ENCODE results near the gene CTIF.

Gene CTIF

DNA sequence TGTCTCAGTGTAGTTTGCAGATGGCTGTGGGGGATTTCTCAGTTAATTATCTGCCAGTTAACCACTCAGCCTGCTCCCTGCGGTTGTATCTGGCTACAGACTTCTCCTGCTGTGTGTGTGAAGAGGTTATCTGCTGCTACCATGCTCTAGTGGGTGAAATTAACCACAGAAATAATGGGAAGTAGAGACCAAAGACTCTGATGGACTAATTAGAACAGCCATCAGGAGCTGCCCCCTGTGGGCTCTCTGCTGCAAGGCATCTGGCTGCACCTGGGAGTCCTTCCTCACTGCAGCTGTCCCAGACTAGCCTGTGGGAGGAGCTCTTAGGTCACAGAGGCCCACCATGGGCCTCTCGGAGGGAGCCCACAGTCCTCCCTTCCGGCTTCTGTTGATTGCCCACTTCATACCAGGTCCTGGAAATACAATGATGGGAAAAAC is 66.6 kb downstream of the CTIF start:
- DNase-seq = no peak

DNA sequence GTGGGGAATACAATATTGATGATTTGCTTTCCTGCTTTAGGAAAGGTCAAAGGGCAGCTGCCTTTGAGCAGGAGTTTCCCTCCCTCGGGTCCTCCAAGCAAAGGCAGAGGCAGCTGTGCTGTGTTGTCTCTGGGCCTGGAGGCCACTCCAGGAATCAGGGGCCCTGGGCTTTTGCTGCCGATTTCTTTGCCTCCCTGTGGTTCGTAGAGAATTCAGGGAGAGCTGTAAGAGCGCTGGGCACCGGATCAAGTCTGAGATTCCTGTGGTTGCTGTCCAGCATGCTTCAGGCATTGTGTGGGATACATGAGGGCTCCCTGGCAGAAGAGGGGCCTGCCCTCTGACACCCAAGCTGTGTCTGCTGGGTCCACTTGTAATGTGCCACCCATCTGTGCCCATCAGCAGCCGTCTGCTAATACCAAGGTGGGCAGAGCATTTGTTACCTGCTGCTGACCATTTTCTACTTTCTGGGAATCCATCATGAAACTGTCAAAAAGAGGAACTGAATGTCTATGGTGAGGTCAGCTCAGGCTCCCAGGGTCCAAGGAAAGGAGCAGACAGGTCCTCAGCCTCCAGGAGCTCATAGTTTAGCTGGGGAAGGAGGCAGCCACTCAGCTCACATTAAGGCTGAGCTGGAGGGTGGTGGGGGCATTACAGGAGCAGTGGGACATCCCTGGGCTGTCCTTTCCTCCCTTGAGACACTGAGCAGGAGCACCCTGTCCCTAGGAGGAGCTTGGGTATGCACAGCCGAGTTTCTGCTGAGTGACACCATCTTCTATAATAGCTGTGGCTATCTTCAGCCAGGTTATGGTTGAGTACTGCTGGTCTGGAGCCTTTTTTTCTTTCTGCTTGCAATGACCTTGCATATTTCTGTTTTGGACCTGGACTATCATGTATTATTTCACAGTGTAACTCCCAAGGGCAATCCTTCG is 68.5 kb downstream of the CTIF start:
- no peak for DNase-seq

DNA sequence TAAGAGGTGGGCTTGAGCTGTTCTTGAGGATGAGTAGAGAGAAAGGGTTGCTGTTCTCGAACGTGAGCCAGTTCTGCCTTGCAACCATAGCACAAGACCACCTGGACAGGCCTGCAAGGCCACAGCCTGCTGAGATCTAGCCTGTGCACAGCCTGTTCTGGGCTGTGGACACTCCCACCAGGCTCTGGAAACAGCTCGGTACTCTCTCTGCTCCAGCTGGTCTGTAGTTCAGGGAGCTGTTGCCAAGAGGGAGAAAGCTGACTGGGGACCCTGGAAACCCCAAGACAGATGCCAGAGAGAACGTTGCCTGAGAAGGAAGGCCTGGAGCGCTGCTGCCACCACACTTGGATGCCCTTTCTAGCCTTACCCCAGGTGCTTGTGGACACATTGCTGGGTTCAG is 69.8 kb downstream of the CTIF start:
- no peak for DNase-seq

DNA sequence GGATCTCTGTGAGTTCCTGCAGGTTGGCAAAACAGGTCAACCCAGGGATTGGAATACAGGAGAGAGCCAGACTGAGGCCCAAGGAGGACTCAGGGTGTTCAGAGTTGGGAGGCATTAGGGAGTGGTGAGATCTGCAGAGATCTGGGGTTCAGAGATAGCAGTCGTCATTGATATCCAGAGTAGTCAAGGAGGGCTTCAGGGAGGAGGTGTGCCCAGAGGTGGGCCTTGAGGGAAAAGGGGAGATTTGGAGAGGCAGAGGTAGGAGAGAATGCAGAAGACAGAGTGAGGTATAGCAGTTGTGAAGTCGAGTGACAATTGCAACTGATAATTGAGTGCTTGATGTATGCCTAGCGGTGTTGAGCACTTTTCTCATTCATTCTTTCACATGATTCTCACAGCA is 70.3 kb downstream of the CTIF start:
- no peak for DNase-seq

DNA sequence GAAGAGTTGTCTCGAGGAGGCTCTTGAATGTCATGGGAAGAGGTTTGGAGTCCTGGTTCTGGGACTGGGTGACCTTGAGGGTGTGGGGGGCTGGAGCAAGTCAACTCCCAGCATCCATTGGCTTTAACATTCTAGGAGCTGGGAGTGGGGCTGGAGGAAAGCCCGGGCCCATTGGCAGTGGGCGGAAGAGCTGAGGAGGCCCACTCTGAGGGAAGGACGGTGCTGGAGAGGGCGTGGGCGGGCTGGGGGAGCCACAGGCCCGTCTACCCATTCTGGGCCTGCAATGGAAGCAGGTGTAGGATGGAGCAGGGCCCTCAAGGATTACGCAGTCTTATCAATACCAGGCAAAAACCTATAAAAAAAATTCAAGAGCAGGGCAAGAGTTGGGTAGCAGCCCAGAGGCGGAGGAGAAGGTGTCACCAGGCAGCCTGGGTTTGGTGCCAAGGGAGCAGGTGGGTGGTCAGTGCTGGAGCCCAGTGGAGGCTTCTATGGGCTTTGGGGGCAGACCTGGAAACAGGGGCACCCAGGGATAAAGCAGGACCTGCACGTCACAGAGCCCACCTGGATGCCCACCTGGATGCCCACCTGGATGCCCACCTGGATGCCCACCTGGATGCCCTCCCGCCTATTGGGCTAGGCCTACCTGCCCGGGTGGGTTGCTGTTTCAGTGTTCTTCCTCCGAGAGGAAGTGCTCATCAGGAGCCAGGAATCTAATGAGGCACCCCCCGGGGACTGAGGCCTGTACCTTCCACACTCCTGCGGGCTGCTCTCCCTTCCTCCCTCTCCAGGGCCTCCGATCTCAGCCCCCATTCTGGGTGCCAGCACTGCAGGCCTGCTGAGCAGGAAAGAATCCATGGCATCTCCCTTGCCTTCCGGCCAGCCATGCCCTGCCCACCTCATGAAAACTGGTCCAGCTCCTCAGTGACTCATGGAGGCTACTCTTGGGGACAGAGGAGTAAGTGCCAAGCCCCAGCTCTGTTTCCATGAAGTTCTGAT is 71.3 kb downstream of the CTIF start:
- DNase-seq = no peak

DNA sequence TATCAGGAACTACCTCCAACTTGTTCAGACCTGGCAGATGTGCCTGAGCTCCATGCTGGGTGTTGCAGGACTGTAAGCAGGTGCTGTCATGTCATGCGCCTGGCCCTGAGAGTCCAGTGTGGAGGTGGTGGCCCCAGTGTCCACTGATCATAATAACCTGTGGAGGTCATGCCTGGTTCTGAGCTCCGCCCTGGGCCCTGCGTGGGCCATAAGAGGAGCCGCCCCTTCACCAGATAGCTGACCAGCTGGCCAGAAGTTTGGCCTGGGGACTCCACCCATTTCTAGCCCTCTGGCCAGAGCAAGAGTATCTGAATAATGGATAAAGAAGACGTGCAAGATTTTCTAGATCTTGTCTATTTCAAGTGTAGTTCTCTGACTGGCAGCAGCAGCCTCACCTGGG is 72.4 kb downstream of the CTIF start:
- DNase-seq = no peak

DNA sequence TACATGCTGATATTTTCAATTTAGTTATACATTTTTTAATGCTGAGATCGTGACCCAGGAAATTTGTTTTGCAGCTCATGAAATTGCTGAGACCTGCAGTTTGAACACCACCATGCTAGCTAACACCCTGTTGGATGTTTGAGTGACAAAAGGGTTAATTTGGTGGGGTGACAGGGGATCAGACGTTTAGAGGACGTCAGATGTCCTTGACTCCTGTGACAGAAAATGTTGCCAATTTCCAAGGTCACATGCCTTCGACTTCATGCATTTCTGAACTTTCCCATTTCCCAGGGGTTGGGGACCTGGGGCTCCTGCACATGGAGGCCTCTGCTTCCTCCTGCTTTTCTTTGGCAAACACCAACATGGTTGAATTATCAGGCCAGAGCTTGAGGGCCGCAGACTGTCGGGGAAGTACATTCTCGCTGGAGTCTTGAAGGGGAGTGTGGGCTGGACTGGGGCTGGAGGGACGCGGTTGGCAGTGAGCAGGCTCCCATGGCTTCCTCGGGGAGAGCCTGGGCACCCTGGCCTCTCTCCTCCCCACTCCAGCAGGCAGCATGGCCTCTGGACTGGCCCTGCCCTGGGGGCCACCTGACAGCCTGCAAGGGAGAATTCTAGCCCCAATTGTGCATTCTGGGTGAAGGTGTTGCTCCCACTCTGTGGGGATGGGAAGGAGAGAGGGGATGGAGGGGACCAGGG is 73.1 kb downstream of the CTIF start:
- no peak for DNase-seq

DNA sequence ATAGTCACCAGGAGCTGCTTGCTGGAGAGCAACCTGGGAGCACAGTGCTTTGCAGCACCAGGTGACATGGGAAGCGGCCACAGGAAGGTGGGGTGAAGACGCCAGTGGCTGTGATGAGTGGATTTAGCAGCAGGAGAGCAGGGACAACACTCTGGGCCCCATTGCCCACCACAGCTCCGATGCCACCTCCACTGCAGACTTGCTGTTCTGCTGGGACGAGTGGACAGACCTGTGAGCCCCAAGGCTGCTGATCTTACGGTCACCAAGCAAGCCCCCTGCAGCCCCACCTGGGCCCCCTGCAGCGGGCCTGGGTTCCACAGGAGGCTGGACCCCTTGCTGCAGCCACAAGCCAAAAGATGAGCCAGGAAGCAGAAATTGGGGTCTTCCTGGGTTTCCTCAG is 73.7 kb downstream of the CTIF start:
- DNase-seq = no peak

DNA sequence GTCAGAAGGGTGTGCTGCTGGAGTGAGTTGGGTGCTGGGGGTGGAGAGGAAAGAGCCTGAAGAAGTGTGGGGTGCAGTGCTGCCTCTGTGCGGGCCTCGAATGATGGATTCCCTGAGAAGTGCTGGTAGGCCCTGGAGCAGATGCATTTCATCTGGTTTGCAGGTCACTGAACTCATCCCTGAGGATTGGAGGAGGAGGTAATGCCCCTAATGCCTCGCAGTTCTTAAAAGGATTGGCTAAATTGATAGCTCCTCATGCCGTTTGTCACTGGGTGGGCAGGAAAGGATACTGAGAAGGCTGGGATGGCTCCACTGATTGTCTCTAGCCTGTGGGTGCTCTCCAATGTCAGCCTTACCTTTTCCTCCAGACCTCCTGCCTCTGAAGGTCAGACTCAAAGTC is 74.1 kb downstream of the CTIF start:
- no peak for DNase-seq

DNA sequence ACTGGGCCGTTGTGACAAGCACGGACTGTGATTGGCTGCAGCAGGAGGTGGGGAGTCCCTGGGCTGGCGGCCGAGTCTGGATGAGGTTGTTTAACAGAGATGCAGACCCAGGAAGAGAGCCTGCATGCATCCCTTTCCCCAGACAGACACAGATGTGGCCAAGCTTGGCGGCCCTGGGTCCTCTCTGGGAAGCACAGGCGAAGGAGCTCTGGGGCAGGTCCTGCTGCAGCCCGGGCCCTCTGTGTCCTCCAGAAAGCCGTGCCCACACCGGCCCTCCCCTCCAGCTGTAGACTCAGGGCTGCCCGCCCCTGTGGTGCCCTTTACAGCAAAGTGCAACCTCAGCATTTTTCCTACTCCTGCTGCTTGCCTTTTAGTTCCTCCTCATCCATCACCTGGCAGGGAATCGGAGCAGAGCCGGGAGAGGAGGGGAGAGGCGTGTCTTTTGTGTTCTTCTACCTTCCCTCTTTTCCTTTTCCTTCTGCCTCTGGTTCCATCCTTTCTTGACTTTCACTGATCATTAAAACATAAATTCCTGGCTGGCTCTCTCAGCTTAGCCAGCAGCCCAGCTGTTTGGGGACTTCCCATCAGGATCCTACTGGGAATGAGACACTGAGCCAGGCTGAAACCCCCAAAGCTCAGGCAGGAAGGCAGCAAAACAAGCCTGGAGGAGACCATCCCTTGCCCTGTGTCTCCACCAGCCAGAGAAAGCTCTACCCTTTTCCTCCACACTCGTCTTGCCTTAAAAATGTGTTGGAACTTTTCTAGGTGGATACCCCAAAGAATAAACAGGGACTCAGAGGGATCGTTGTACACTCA is 75.0 kb downstream of the CTIF start:
- DNase-seq = no peak

DNA sequence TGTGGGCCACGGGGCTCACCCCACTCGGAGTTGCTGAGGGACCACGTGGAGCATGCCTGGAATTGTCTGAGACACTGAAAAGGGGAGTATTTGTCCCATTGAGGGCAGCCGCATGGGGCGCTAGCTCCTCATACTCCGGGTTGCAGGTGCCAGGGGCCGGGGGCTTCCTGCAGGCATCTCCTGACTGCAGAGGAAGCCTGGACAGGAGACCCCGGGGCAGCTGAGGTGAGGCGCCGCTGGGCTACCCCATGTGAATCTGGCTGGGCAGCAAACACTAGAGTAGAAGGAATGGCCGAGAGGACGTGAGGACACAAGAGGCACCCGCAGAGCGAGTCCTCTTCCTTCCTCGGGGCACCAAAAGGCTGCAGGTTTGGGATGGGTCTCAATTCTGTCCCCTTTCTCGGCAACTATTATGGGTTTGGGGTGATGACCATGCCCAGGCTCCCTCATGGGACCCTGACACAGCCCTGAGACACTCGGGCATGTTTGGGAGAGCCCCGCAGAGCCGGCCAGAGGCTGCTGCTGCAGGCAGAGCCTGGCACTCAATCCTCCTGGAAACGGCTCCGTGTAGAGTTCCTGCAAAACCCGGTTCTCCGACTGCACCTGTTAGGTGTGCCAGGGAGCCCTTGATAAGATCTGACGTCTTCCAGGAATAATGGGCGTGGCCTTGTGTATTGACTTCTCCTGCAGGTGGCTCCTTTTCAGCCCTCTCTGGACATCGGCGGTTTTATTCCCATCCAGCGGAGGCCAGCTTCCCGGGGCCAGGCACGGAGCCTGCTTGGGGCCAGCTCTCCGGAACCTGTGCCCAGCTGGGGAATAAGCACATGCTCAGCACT is 77.0 kb downstream of the CTIF start:
- DNase-seq = no peak

DNA sequence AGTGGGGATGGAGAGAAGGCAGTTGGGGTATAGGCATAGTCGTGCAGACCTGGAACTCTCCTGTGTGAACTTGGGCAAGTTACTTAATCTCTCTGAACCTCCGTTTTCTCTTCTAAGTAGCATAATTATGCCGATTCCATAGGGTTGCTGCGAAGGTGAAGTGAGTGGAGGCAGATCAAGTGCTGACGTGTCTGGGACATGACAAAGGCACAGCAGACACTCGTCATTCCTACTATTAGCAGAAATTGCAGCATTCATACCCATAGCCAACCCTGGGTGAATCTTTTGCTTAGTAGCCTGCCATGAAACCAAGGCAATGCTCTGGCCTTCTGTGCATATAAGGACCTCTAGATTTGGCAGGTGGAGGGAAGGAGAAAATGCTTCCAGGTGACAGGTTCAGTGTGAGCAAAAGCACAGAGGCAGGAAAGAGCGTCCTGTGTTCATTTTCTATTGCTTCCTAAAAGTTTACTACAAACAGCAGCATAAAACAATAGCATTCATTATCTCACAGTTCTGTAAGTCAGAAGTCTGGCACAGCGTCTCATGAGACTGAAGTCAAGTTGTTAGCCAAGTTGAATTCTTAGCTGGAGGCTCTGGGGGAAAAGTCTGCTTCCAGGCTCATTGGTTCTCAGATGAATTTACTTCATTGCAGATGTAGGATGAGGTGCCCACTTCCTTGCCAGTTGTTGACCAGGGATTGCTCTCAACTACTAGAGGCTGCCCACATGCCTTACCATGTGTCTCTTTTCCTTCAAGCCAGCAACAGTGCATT is 77.8 kb downstream of the CTIF start:
- DNase-seq = no peak

DNA sequence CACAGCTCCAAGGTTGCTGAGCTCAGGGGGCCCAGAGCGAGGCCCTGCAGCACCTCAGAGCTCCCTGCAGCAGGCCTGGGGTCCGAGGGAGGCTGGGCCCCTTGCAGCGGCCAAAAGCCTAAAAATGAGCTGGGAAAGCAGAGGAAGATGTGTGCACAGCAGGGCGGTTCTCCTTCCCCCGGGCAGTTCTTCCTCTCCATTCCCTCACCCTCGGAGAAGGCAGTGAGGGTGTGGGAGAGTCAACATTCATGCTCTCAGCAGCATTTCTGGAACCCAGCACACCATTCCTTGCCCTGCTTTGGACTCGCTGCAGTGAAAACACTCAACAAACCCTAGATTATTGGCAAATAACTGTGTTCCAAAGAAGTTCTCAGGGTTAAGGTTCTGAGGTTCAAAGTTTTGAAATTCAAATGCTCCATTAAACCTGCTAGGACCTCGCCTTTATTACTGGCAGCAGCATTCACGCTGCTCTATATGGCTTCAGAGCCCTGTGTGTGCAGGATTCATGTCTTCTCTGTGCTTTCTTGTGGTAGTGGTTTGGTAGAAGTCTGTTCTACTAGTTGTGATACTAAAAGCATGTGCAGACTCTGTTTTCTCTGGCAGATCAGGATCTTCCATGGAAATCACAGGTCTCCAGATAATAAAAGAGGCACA is 79.1 kb downstream of the CTIF start:
- DNase-seq = no peak

DNA sequence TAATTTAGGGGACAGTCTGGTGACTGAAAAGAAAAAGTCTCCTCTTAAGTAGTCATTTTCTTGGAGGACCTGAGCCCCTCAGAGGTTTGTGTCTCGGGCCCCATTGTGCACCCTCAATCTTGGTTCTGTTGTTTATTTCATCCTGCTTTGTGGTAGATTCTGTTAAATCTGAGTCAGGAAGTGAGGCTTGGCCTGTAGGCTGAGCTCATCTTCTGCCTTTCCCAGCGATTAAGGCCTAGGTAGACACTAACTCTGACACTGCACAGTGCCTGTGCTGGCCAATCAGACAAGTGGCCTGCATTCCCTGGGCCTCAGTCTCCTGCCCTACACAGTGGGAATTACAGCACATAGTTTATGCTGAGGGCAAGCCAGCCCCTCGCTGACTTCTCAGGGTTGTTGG is 80.2 kb downstream of the CTIF start:
- no peak for DNase-seq

DNA sequence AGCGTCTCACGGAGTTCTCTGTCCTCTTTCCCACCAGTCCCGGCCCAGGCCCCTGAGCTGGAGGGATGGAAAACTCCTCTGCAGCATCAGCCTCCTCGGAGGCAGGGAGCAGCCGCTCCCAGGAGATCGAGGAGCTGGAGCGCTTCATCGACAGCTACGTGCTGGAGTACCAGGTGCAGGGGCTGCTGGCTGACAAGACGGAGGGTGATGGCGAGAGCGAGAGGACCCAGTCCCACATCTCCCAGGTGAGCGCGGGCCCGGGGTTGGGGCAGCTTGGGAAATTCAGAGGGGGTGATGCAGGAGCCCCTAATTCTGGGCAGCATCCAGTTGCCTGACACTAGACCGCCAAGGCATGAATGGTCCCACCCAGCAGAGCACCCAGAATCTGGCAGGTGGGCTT is 80.7 kb downstream of the CTIF start:
- DNase-seq = no peak

DNA sequence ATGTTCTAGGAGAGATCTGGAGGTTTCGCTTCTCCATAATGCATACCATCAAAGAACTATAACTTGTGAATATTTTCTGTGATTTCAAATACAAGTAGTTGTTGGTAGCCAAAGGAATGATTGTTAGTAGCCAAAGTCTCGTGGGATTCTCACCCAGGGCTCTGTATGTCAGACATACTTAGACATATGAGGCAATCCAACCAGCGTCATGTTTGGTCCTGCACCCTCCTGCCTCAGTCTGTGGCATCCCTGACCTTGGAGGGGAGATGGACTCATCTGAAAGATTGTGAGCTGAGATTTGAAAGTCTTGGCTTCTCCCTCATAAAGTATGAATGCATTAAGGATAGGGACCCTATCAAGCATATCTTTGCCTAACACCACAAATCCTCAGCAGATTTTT is 81.2 kb downstream of the CTIF start:
- no peak for DNase-seq

DNA sequence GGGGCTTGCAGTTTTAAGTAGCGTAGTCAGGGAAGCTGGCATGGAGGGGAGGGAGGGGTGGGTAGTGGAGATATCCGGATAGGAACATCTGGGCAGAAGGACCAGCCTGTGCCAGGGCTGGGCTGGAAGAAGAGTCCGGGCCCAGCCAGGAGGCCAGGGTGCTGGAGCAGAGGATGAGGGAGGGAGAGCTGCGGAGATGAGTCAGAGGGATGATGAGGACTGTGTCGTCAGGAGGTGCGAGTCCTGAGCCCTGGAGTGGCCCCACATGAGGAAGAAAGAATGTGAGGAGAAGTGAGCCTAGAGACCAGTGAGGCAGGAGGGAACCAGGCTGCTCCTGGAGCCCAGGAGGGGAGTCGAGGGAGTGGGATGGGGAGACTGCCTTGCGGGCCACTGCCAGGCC is 82.4 kb downstream of the CTIF start:
- DNase-seq = no peak

DNA sequence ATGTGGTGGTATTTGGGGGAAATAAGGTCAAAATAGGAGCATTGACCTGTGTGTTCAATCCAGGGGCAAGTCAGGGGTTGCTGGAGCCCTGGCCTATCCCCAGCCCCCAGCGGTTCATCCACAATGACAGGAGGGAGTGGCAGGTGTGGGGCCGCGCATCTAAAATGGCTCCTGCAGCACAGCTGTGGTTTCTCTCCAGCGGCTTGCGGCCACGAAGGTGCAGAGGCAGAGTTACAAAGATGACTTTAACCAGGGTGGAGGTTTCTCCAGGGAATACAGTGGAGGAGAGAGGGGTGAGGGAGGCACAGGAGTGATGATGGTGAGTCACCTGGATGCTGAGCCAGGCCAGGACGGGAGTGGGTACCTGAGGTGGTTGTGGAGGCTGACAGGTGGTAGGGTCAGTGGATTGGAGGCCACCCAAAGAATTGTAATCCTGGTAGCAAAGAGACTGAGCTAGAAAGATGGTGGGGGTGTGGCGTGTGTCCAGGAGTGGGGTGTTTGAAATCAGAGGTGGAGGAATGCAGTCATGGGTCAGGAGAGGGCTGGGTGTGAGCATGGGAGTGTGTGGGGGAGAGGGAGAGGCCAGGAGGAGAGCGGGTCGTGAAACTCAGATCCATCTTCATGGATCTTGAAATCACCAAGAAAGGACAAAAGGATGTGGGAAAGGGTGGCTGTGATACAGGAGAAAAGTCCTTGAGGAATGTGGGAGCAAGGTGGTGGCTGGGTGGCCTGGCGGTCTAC is 83.2 kb downstream of the CTIF start:
- DNase-seq = no peak

DNA sequence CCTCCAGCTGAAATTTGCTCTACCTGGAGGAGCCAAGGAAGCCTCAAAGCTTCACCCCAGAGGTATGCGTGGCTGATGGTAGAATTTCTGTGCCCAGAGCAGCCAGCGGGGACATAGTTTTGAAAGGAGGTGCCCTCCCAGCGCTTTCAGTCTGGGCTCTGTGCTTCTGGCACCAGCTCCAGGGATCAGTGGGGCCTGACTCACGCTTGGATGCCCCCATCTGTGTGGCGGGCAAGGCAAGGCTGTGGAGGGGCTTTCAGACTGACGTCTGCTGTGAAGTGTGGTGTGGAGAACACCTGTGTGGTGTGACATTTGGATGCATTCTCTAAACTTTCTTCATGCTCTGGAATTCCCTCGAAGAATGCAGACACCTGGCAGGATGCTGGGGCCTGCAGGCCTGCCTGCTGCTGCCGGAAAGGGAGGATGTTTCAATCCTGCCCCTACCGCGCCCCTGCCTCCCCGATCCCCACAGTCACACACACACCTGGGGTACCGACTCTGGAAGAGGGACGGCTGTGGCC is 84.1 kb downstream of the CTIF start:
- no peak for DNase-seq

All from CD4-positive, alpha-beta T cell treated with Interleukin-1 beta for 1 hour (primary cell).